ENCODE results near the gene RAC3.

GRCh38 chr17:82079001-82079677 lies 47.7 kb downstream of the RAC3 start:
- TF ChIP-seq MAX (IDR thresholded peaks at IDR 0.05) (no peak), CTCF (IDR thresholded peaks at IDR 0.05; ENCODE audit: control extremely low read depth in 1 of 3, insufficient read depth in 1 of 3, low read depth in 1 of 3, low read length in 3 of 3) (no peak), POLR2AphosphoS5 (IDR thresholded peaks at IDR 0.05; ENCODE audit: low read depth, low read length) (no peak), BACH1 (IDR thresholded peaks at IDR 0.05; ENCODE audit: low read length) (no peak), RFX5 (IDR thresholded peaks at IDR 0.05; ENCODE audit: borderline replicate concordance, low read depth, low read length) (no peak)

Measured in H1 (cell line).